ENCODE results near the gene SLC23A2.

DNA sequence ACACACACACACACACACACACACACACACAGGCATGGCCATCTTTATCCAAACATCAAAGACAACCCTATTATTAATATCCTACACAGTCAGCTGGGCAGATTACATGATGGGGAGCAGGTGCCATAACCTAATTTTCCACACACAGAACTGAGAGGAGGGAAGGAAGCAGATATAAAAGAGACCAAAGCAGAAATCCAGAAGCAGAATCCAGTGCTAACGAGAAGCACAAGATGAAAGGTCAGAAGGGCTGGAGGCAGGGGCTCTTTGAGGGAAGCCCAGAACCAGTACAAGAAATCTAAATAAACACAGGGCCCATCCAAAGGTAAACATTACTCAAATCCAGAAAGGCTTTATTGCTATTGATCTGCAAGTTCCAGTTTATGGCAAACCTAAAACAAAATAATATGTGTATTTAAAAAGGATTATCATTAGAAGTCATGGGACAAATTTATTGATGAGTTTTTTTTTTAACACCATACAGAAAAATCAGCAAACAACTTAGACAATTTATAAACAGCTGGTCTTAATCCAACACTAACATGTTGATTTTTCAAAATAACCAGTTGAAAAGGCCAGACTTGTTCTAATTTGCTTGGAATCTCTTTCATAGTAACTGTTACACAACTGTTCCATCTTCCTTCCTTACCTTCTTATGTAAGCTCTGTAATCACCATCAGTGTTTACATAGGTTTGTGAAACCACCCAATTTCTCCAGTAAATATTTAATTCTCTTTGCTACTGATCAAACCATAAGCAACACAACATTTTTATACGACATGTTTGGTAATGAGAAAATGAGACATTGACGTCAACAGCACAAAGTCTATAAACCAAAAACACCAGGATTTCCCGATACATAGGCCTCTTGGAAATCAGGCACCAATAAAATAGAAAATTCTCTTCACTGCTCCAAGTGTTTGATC lies 34.2 kb downstream of the SLC23A2 start:
- no peak for TF ChIP-seq POLR2A (IDR thresholded peaks at IDR 0.05)
- TF ChIP-seq, protein P1, sequence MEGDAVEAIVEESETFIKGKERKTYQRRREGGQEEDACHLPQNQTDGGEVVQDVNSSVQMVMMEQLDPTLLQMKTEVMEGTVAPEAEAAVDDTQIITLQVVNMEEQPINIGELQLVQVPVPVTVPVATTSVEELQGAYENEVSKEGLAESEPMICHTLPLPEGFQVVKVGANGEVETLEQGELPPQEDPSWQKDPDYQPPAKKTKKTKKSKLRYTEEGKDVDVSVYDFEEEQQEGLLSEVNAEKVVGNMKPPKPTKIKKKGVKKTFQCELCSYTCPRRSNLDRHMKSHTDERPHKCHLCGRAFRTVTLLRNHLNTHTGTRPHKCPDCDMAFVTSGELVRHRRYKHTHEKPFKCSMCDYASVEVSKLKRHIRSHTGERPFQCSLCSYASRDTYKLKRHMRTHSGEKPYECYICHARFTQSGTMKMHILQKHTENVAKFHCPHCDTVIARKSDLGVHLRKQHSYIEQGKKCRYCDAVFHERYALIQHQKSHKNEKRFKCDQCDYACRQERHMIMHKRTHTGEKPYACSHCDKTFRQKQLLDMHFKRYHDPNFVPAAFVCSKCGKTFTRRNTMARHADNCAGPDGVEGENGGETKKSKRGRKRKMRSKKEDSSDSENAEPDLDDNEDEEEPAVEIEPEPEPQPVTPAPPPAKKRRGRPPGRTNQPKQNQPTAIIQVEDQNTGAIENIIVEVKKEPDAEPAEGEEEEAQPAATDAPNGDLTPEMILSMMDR (IDR thresholded peaks at IDR 0.05): no peak
